Liver (tissue), 3 donors: ENCODE data around the gene BMPER.

Experiments
- ATF3 ChIP-seq: IDR thresholded peaks from 2 replicates; pipeline ENCODE4 v1.6.1; 2016; ENCODE audit warnings: antibody characterized with exemption
- CTCF ChIP-seq: fragments of 150-350 bp; IDR thresholded peaks from 2 replicates; pipeline ENCODE4 v1.5.1; 2017; ENCODE audit warnings: improper control_type of control experiment, low read depth, low read length; ENCODE audit not compliant: missing input control
- donor health status: healthy.
- donor health status: healthy.

GRCh38 chr7:34016876-34017275 lies 111.5 kb downstream of the BMPER start:
- TF ChIP-seq CTCF (no peak), ATF3 (no peak)
